ENCODE data around the gene DGAT2L6.

GRCh38 chrX:70139736-70140135 is 37.5 kb upstream of the DGAT2L6 start:
- TF ChIP-seq CTCF (IDR thresholded peaks at IDR 0.05) (no peak), POLR2A (IDR thresholded peaks at IDR 0.05) (no peak)

Data from adrenal gland (tissue), 5 donors.